Measurements from ENCODE around the gene PTPN23.

The PTPN23 gene

GRCh38 chr3:47407896-47408838 is 27.3 kb downstream of the PTPN23 start:
- no peak for DNase-seq (ENCODE audit: extremely low spot score)
- POLR2A ChIA-PET: no interaction called here
- CTCF ChIA-PET: interaction anchor here (1.2 to 2.8 kb wide), 3 partner anchors 10 to 13 kb away, joined by 3 to 11 read pairs (median 3); no protein-coding TSS in a partner anchor
- TF ChIP-seq CTCF (IDR thresholded peaks at IDR 0.05; ENCODE audit: control extremely low read depth, extremely low read depth, low read depth, missing control alignments): no peak

- POLR2A ChIA-PET: interaction anchor here (0.5 kb wide), 1 partner anchor 1600 kb away, joined by 4 read pairs; no protein-coding TSS in a partner anchor
- no peak for TF ChIP-seq CTCF (IDR thresholded peaks at IDR 0.05; ENCODE audit: control extremely low read depth, extremely low read depth, low read depth, missing control alignments)
- no peak for DNase-seq (ENCODE audit: extremely low spot score)
- CTCF ChIA-PET: interaction anchor here (1.2 to 2.8 kb wide), 3 partner anchors 10 to 13 kb away, joined by 3 to 11 read pairs (median 3); no protein-coding TSS in a partner anchor
These were observed 28.0 kb downstream of the PTPN23 start for GRCh38 chr3:47408839-47409229.

- DNase-seq (ENCODE audit: extremely low spot score): no peak
- CTCF ChIA-PET: interaction anchor here (1.2 to 2.8 kb wide), 3 partner anchors 11 to 12 kb away, joined by 3 to 11 read pairs (median 3); no protein-coding TSS in a partner anchor
- POLR2A ChIA-PET: interaction anchor here (0.5 kb wide), 1 partner anchor 1600 kb away, joined by 4 read pairs; no protein-coding TSS in a partner anchor
- no peak for TF ChIP-seq CTCF (IDR thresholded peaks at IDR 0.05; ENCODE audit: control extremely low read depth, extremely low read depth, low read depth, missing control alignments)
These were observed 28.5 kb downstream of the PTPN23 start for GRCh38 chr3:47409284-47409683.

- no peak for TF ChIP-seq CTCF (IDR thresholded peaks at IDR 0.05; ENCODE audit: control extremely low read depth, extremely low read depth, low read depth, missing control alignments)
- DNase-seq (ENCODE audit: extremely low spot score): no peak
- POLR2A ChIA-PET: no interaction called here
- CTCF ChIA-PET: interaction anchor here (1.2 to 2.8 kb wide), 3 partner anchors 10 to 12 kb away, joined by 3 to 11 read pairs (median 3); no protein-coding TSS in a partner anchor
These were observed 29.0 kb downstream of the PTPN23 start for GRCh38 chr3:47409688-47410416.

- no peak for TF ChIP-seq CTCF (IDR thresholded peaks at IDR 0.05; ENCODE audit: control extremely low read depth, extremely low read depth, low read depth, missing control alignments)
- CTCF ChIA-PET: no interaction called here
- no peak for DNase-seq (ENCODE audit: extremely low spot score)
- POLR2A ChIA-PET: no interaction called here
These were observed 29.5 kb downstream of the PTPN23 start for GRCh38 chr3:47410417-47410720.
